Measurements from ENCODE around the gene CD99. TPM values are rescaled to one million over a fixed set of nuclear protein-coding genes. Genes with fewer than 3 reads are reported as not detected.

CD99 gene
- polyA plus RNA-seq, 1 donor (not counting 4 experiments of a cell fraction or from before 2014, with no cell fraction given): 74.4 TPM

GRCh38 chrX:2715066-2715600 is 24.0 kb downstream of the CD99 start:
- H3K9me1 ChIP-seq (ENCODE audit: control insufficient read depth, extremely low read depth, insufficient read depth, low read length): peaks cover 4% of the 10 kb centered on the region
- dilution Hi-C loops (cut with MboI; ENCODE audit: extremely low pct_ligation_motif_present, low sequenced_read_pairs): no loop called here

GRCh38 chrX:2717312-2717711 is 26.2 kb downstream of the CD99 start:
- FAIRE-seq: no peak

More at GRCh38 chrX:2715066-2715600, 24.0 kb downstream of the CD99 start:
- H3K27me3 ChIP-seq (ENCODE audit: control insufficient read depth, extremely low read depth, insufficient read depth, low read length): no peaks in the 10 kb centered on the region
- H2AFZ ChIP-seq (ENCODE audit: control insufficient read depth, low read length): no peak overlapping the region
- no peak overlapping the region for H3K9ac ChIP-seq (ENCODE audit: control insufficient read depth, extremely low read depth, insufficient read depth, low read length)
- H3K36me3 ChIP-seq (ENCODE audit: control insufficient read depth in 2 of 2, extremely low read depth in 1 of 2, insufficient read depth in 2 of 2, low read length in 2 of 2): peaks cover 30 to 31% of the 10 kb centered on the region in 2 experiments
- peaks cover 34% of the 10 kb centered on the region for H3K79me2 ChIP-seq (ENCODE audit: control insufficient read depth, insufficient read depth, low read length)
- H4K20me1 ChIP-seq (ENCODE audit: control insufficient read depth, extremely low read depth, insufficient read depth, low read length): no peaks in the 10 kb centered on the region
- H3K9me3 ChIP-seq (ENCODE audit: control insufficient read depth, low read depth, low read length): no peaks in the 10 kb centered on the region
- no peak overlapping the region for H3K4me2 ChIP-seq (ENCODE audit: control insufficient read depth, extremely low read depth, insufficient read depth, low read depth, low read length)
- no peak overlapping the region for H3K27ac ChIP-seq (ENCODE audit: control insufficient read depth, insufficient read depth, low read length)
- TF ChIP-seq CTCF (optimal IDR thresholded peaks at IDR 0.05 in 1 of 3, IDR thresholded peaks at IDR 0.05 in 1 of 3, conservative IDR thresholded peaks at IDR 0.05 in 1 of 3; ENCODE audit: extremely low read depth in 1 of 3, insufficient read depth in 2 of 3, low read length in 3 of 3) (no peak), EZH2 (IDR thresholded peaks at IDR 0.05; ENCODE audit: low read length) (no peak)
- H3K4me3 ChIP-seq (ENCODE audit: control insufficient read depth in 2 of 3, extremely low read depth in 1 of 3, insufficient read depth in 2 of 3, low read depth in 1 of 3, low read length in 3 of 3): no peak overlapping the region
- peaks cover 4% of the 10 kb centered on the region for H3K4me1 ChIP-seq (ENCODE audit: control insufficient read depth, extremely low read depth, insufficient read depth, low read length)
- no peak for FAIRE-seq
- DNase-seq (ENCODE audit: low read depth, low spot score): no peak

More at GRCh38 chrX:2717312-2717711, 26.2 kb downstream of the CD99 start:
- H3K4me3 ChIP-seq (ENCODE audit: control insufficient read depth in 2 of 3, extremely low read depth in 1 of 3, insufficient read depth in 2 of 3, low read depth in 1 of 3, low read length in 3 of 3): no peak overlapping the region
- dilution Hi-C loops (cut with MboI; ENCODE audit: extremely low pct_ligation_motif_present, low sequenced_read_pairs): no loop called here
- H2AFZ ChIP-seq (ENCODE audit: control insufficient read depth, low read length): no peak overlapping the region
- no peaks in the 10 kb centered on the region for H3K4me1 ChIP-seq (ENCODE audit: control insufficient read depth, extremely low read depth, insufficient read depth, low read length)
- DNase-seq (ENCODE audit: low read depth, low spot score): no peak
- H3K36me3 ChIP-seq (ENCODE audit: control insufficient read depth in 2 of 2, extremely low read depth in 1 of 2, insufficient read depth in 2 of 2, low read length in 2 of 2): peaks cover 28 to 35% of the 10 kb centered on the region in 2 experiments
- H3K9ac ChIP-seq (ENCODE audit: control insufficient read depth, extremely low read depth, insufficient read depth, low read length): no peak overlapping the region
- H3K9me3 ChIP-seq (ENCODE audit: control insufficient read depth, low read depth, low read length): no peaks in the 10 kb centered on the region
- no peak overlapping the region for H3K4me2 ChIP-seq (ENCODE audit: control insufficient read depth, extremely low read depth, insufficient read depth, low read depth, low read length)
- H4K20me1 ChIP-seq (ENCODE audit: control insufficient read depth, extremely low read depth, insufficient read depth, low read length): no peaks in the 10 kb centered on the region
- H3K9me1 ChIP-seq (ENCODE audit: control insufficient read depth, extremely low read depth, insufficient read depth, low read length): peaks cover 4% of the 10 kb centered on the region
- no peaks in the 10 kb centered on the region for H3K27me3 ChIP-seq (ENCODE audit: control insufficient read depth, extremely low read depth, insufficient read depth, low read length)
- H3K79me2 ChIP-seq (ENCODE audit: control insufficient read depth, insufficient read depth, low read length): peaks cover 25% of the 10 kb centered on the region
- TF ChIP-seq CTCF (optimal IDR thresholded peaks at IDR 0.05 in 1 of 3, IDR thresholded peaks at IDR 0.05 in 1 of 3, conservative IDR thresholded peaks at IDR 0.05 in 1 of 3; ENCODE audit: extremely low read depth in 1 of 3, insufficient read depth in 2 of 3, low read length in 3 of 3) (no peak), EZH2 (IDR thresholded peaks at IDR 0.05; ENCODE audit: low read length) (no peak)
- no peak overlapping the region for H3K27ac ChIP-seq (ENCODE audit: control insufficient read depth, insufficient read depth, low read length)
